ENCODE results near the gene RBFOX2.

DNA sequence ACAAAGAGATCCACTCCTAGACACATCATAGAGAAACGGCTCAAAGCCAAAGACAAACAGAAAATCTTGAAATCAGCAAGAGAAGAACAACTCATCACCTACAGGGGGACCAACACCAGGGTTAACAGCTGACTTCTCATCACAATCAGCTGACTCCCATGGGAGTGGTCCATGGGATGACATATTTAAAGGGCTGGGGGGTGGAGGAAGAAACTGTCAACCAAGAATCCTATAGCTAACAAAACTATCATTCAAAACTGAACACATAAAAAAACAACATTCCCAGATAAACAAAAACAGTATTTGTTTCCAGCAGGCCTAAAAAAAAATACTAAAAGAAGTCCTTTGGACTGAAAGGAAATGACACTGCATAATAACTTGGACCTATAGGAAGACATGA lies 224.2 kb downstream of the RBFOX2 start:
- TF ChIP-seq, protein P1, sequence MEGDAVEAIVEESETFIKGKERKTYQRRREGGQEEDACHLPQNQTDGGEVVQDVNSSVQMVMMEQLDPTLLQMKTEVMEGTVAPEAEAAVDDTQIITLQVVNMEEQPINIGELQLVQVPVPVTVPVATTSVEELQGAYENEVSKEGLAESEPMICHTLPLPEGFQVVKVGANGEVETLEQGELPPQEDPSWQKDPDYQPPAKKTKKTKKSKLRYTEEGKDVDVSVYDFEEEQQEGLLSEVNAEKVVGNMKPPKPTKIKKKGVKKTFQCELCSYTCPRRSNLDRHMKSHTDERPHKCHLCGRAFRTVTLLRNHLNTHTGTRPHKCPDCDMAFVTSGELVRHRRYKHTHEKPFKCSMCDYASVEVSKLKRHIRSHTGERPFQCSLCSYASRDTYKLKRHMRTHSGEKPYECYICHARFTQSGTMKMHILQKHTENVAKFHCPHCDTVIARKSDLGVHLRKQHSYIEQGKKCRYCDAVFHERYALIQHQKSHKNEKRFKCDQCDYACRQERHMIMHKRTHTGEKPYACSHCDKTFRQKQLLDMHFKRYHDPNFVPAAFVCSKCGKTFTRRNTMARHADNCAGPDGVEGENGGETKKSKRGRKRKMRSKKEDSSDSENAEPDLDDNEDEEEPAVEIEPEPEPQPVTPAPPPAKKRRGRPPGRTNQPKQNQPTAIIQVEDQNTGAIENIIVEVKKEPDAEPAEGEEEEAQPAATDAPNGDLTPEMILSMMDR (IDR thresholded peaks at IDR 0.05; ENCODE audit: low read depth, low read length): no peak
- TF ChIP-seq, protein P2, sequence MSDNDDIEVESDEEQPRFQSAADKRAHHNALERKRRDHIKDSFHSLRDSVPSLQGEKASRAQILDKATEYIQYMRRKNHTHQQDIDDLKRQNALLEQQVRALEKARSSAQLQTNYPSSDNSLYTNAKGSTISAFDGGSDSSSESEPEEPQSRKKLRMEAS (IDR thresholded peaks at IDR 0.05; ENCODE audit: low read depth, low read length): no peak
- TF ChIP-seq POLR2A (IDR thresholded peaks at IDR 0.05; ENCODE audit: extremely low read depth, insufficient read length) (no peak), MYC (IDR thresholded peaks at IDR 0.05; ENCODE audit: low read depth, low read length) (no peak)
